ENCODE measurements around the gene EFHC1.

EFHC1 gene

GRCh38 chr6:52543729-52544601 is 123.8 kb downstream of the EFHC1 start:
- no peaks in the 10 kb centered on the region for H3K36me3 ChIP-seq (ENCODE audit: control insufficient read depth, low read length)

GRCh38 chr6:52544602-52545405 is 124.7 kb downstream of the EFHC1 start:
- H3K27ac ChIP-seq (ENCODE audit: low read depth, low read length): no peak overlapping the region
- no peaks in the 10 kb centered on the region for H3K4me1 ChIP-seq (ENCODE audit: control insufficient read depth, low read length)
- no peaks in the 10 kb centered on the region for H3K36me3 ChIP-seq (ENCODE audit: control insufficient read depth, low read length)
- H3K27me3 ChIP-seq (ENCODE audit: control insufficient read depth, low read length): no peaks in the 10 kb centered on the region
- H3F3A ChIP-seq (ENCODE audit: control insufficient read depth, insufficient read depth): no peaks in the 10 kb centered on the region
- H3K4me2 ChIP-seq (ENCODE audit: low read length): no peak overlapping the region
- TF ChIP-seq EZH2phosphoT487 (IDR thresholded peaks at IDR 0.05; ENCODE audit: borderline replicate concordance, low read length): no peak
- TF ChIP-seq CTCF (IDR thresholded peaks at IDR 0.05; ENCODE audit: low read depth, low read length, poor library complexity, severe bottlenecking): no peak
- no peaks in the 10 kb centered on the region for H3K9me2 ChIP-seq (replicated peaks; ENCODE audit: control insufficient read depth, low read length)
- no peak overlapping the region for H3K4me3 ChIP-seq (ENCODE audit: low read length)
- H4K20me1 ChIP-seq (ENCODE audit: control insufficient read depth, insufficient read depth, low read depth, low read length): no peaks in the 10 kb centered on the region
- no peaks in the 10 kb centered on the region for H3K79me2 ChIP-seq (ENCODE audit: control insufficient read depth, low read length)
- H3K9me3 ChIP-seq (ENCODE audit: control insufficient read depth, insufficient read depth, low read length): no peaks in the 10 kb centered on the region

More at GRCh38 chr6:52543729-52544601, 123.8 kb downstream of the EFHC1 start:
- H3K27ac ChIP-seq (ENCODE audit: low read depth, low read length): no peak overlapping the region
- H3K4me2 ChIP-seq (ENCODE audit: low read length): no peak overlapping the region
- H3K9me3 ChIP-seq (ENCODE audit: control insufficient read depth, insufficient read depth, low read length): no peaks in the 10 kb centered on the region
- no peaks in the 10 kb centered on the region for H3F3A ChIP-seq (ENCODE audit: control insufficient read depth, insufficient read depth)
- H3K79me2 ChIP-seq (ENCODE audit: control insufficient read depth, low read length): no peaks in the 10 kb centered on the region
- H4K20me1 ChIP-seq (ENCODE audit: control insufficient read depth, insufficient read depth, low read depth, low read length): no peaks in the 10 kb centered on the region
- TF ChIP-seq EZH2phosphoT487 (IDR thresholded peaks at IDR 0.05; ENCODE audit: borderline replicate concordance, low read length) (no peak), CTCF (IDR thresholded peaks at IDR 0.05; ENCODE audit: low read depth, low read length, poor library complexity, severe bottlenecking) (no peak)
- no peaks in the 10 kb centered on the region for H3K9me2 ChIP-seq (replicated peaks; ENCODE audit: control insufficient read depth, low read length)
- no peak overlapping the region for H3K4me3 ChIP-seq (ENCODE audit: low read length)
- H3K27me3 ChIP-seq (ENCODE audit: control insufficient read depth, low read length): no peaks in the 10 kb centered on the region
- no peaks in the 10 kb centered on the region for H3K4me1 ChIP-seq (ENCODE audit: control insufficient read depth, low read length)

- no peaks in the 10 kb centered on the region for H3K9me3 ChIP-seq (ENCODE audit: control insufficient read depth, insufficient read depth, low read length)
- H3K27ac ChIP-seq (ENCODE audit: low read depth, low read length): no peak overlapping the region
- H3K4me1 ChIP-seq (ENCODE audit: control insufficient read depth, low read length): no peaks in the 10 kb centered on the region
- no peaks in the 10 kb centered on the region for H4K20me1 ChIP-seq (ENCODE audit: control insufficient read depth, insufficient read depth, low read depth, low read length)
- H3K9me2 ChIP-seq (replicated peaks; ENCODE audit: control insufficient read depth, low read length): no peaks in the 10 kb centered on the region
- no peaks in the 10 kb centered on the region for H3K27me3 ChIP-seq (ENCODE audit: control insufficient read depth, low read length)
- H3K4me3 ChIP-seq (ENCODE audit: low read length): no peak overlapping the region
- TF ChIP-seq EZH2phosphoT487 (IDR thresholded peaks at IDR 0.05; ENCODE audit: borderline replicate concordance, low read length) (no peak), CTCF (IDR thresholded peaks at IDR 0.05; ENCODE audit: low read depth, low read length, poor library complexity, severe bottlenecking) (no peak)
- no peaks in the 10 kb centered on the region for H3F3A ChIP-seq (ENCODE audit: control insufficient read depth, insufficient read depth)
- no peaks in the 10 kb centered on the region for H3K79me2 ChIP-seq (ENCODE audit: control insufficient read depth, low read length)
- no peak overlapping the region for H3K4me2 ChIP-seq (ENCODE audit: low read length)
- no peaks in the 10 kb centered on the region for H3K36me3 ChIP-seq (ENCODE audit: control insufficient read depth, low read length)
Observed at GRCh38 chr6:52545406-52546119, 125.4 kb downstream of the EFHC1 start.

All from DOHH2 (cell line).